Panc1 (cell line): ENCODE data around the gene TRPC4AP. TPM values are rescaled to one million over a fixed set of nuclear protein-coding genes. Genes with fewer than 3 reads are reported as not detected.
A peak's percentile ranks its signal among the peaks of the same experiment; 100 is the strongest.

ENCODE experiments used
- ATAC-seq: fragments of 200-7000 bp; cut with Tn5 transposase; 2 replicates; pipeline ENCODE4 v1.9.1; 2020; ENCODE audit warnings: mild to moderate bottlenecking, moderate library complexity
- BruUV-seq: library from RNA; stranded (reverse); fragments of 400-500 nt; replicated peaks from 2 replicates; lab custom pipeline; 2021; lab: Mats Ljungman, UMichigan
- CTCF ChIA-PET: fragments of 300-600 bp; sonication (Branson Sonifier 250); formaldehyde crosslinking; loops from one replicate; lab custom pipeline; 2022; ENCODE audit warnings: antibody characterized with exemption; lab: Charles Lee
- POLR2A ChIA-PET: fragments of 300-600 bp; sonication (Branson Sonifier 250); formaldehyde crosslinking; loops from one replicate; lab custom pipeline; 2022; ENCODE audit warnings: antibody characterized with exemption; lab: Charles Lee
- DNase-seq: peaks from one replicate; pipeline ENCODE4 v3.0.0-alpha.2; 2010; ENCODE audit warnings: low read depth, low spot score
- H3K27ac ChIP-seq: 2 replicates; pipeline ENCODE4 v1.5.1; 2011; ENCODE audit warnings: mild to moderate bottlenecking, low read length, inconsistent platforms
- H3K27me3 ChIP-seq: fragments of 200-500 bp; sonication (Bioruptor generic); 2 replicates; pipeline ENCODE4 v1.6.0; 2014; ENCODE audit warnings: low read length, inconsistent platforms; ENCODE audit not compliant: control insufficient read depth, insufficient read depth
- H3K36me3 ChIP-seq: fragments of 200-500 bp; sonication (Bioruptor generic); 2 replicates; pipeline ENCODE4 v1.5.1; 2014; ENCODE audit warnings: inconsistent platforms, mild to moderate bottlenecking, low read length, moderate library complexity; ENCODE audit not compliant: control insufficient read depth, insufficient read depth
- H3K4me1 ChIP-seq: 2 replicates; pipeline ENCODE4 v1.5.1; 2011; ENCODE audit warnings: inconsistent platforms, mild to moderate bottlenecking, low read length, moderate library complexity; ENCODE audit not compliant: control insufficient read depth, insufficient read depth
- H3K4me3 ChIP-seq, 2 experiments: 2 replicates each; pipeline ENCODE4 v1.5.1; 2011 to 2012; ENCODE audit warnings: low read depth in 2 of 2, low read length in 2 of 2, mild to moderate bottlenecking in 2 of 2, inconsistent platforms in 1 of 2, moderate library complexity in 1 of 2
- H3K9me3 ChIP-seq: fragments of 200-500 bp; sonication (Bioruptor generic); 2 replicates; pipeline ENCODE4 v1.5.1; 2014; ENCODE audit warnings: low read depth, mild to moderate bottlenecking, inconsistent platforms, low read length, moderate library complexity; ENCODE audit not compliant: control insufficient read depth, insufficient read depth
- POLR2AphosphoS5 ChIP-seq: IDR thresholded peaks from 2 replicates; pipeline ENCODE4 v1.6.1; 2012; ENCODE audit warnings: mild to moderate bottlenecking, low read depth, low read length, moderate library complexity
- SIN3A ChIP-seq: IDR thresholded peaks from 2 replicates; pipeline ENCODE4 v1.6.1; 2012; ENCODE audit warnings: low read depth, mild to moderate bottlenecking, low read length, moderate library complexity, borderline replicate concordance; ENCODE audit not compliant: insufficient read depth
- TCF7L2 ChIP-seq: IDR thresholded peaks from 2 replicates; pipeline ENCODE4 v1.6.1; 2011; ENCODE audit warnings: mild to moderate bottlenecking, low read depth, low read length, inconsistent platforms
- in situ Hi-C: cut with HindIII; loops from 2 replicates; pipeline ENCODE4 v1.10.0; 2016; ENCODE audit warnings: low sequenced_read_pairs, low pct_unique_long_range_greater_than_20kb
- intact Hi-C: fragments of 100-400 bp; cut with micrococcal nuclease; formaldehyde crosslinking; loops from one replicate; pipeline ENCODE4 v1.10.0; 2022; ENCODE audit not compliant: unreplicated experiment
- total RNA-seq: library from RNA; stranded (reverse); gene quantifications from one replicate; pipeline ENCODE4 v1.2.1, GENCODE V29; 2021; ENCODE audit not compliant: unreplicated experiment
- TF ChIP-seq, protein P1 (sequence below), 2 experiments: IDR thresholded peaks; 2 replicates each; pipeline ENCODE4 v1.6.1; 2011 to 2012; ENCODE audit warnings: low read depth in 2 of 2, control low read depth in 1 of 2, low read length in 1 of 2, mild to moderate bottlenecking in 1 of 2, moderate library complexity in 1 of 2; ENCODE audit not compliant: insufficient read depth in 1 of 2
- TF ChIP-seq, protein P2 (sequence below): fragments of 450-650 bp; IDR thresholded peaks from 2 replicates; pipeline ENCODE4 v1.5.1; 2017; ENCODE audit warnings: mild to moderate bottlenecking

Gene TRPC4AP
- total RNA-seq, 1 experiment from 2014 or later, result 48.4 TPM

GRCh38 chr20:35027301-35027700 lies 65.3 kb downstream of the TRPC4AP start:
- TF ChIP-seq, protein P1, sequence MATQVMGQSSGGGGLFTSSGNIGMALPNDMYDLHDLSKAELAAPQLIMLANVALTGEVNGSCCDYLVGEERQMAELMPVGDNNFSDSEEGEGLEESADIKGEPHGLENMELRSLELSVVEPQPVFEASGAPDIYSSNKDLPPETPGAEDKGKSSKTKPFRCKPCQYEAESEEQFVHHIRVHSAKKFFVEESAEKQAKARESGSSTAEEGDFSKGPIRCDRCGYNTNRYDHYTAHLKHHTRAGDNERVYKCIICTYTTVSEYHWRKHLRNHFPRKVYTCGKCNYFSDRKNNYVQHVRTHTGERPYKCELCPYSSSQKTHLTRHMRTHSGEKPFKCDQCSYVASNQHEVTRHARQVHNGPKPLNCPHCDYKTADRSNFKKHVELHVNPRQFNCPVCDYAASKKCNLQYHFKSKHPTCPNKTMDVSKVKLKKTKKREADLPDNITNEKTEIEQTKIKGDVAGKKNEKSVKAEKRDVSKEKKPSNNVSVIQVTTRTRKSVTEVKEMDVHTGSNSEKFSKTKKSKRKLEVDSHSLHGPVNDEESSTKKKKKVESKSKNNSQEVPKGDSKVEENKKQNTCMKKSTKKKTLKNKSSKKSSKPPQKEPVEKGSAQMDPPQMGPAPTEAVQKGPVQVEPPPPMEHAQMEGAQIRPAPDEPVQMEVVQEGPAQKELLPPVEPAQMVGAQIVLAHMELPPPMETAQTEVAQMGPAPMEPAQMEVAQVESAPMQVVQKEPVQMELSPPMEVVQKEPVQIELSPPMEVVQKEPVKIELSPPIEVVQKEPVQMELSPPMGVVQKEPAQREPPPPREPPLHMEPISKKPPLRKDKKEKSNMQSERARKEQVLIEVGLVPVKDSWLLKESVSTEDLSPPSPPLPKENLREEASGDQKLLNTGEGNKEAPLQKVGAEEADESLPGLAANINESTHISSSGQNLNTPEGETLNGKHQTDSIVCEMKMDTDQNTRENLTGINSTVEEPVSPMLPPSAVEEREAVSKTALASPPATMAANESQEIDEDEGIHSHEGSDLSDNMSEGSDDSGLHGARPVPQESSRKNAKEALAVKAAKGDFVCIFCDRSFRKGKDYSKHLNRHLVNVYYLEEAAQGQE (IDR thresholded peaks at IDR 0.05; ENCODE audit: insufficient read depth in 1 of 2, low read depth in 2 of 2, low read length in 1 of 2), result no peak
- no peak for TF ChIP-seq SIN3A
- TF ChIP-seq, protein P2, sequence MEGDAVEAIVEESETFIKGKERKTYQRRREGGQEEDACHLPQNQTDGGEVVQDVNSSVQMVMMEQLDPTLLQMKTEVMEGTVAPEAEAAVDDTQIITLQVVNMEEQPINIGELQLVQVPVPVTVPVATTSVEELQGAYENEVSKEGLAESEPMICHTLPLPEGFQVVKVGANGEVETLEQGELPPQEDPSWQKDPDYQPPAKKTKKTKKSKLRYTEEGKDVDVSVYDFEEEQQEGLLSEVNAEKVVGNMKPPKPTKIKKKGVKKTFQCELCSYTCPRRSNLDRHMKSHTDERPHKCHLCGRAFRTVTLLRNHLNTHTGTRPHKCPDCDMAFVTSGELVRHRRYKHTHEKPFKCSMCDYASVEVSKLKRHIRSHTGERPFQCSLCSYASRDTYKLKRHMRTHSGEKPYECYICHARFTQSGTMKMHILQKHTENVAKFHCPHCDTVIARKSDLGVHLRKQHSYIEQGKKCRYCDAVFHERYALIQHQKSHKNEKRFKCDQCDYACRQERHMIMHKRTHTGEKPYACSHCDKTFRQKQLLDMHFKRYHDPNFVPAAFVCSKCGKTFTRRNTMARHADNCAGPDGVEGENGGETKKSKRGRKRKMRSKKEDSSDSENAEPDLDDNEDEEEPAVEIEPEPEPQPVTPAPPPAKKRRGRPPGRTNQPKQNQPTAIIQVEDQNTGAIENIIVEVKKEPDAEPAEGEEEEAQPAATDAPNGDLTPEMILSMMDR, result no peak
- no peak for TF ChIP-seq POLR2AphosphoS5
- POLR2A ChIA-PET, result no interaction called here
- Histone ChIP-seq H3K9me3 (no peaks in the 10 kb centered on the region), H3K4me3 (no peak overlapping the region), H3K27me3 (no peaks in the 10 kb centered on the region), H3K36me3 (peaks cover 12% of the 10 kb centered on the region; the same call in 1 of the 2 replicates), H3K27ac (no peak overlapping the region), H3K4me1 (no peaks in the 10 kb centered on the region)
- intact Hi-C loops (no loop called here), in situ Hi-C loops (no loop called here)
- CTCF ChIA-PET, result no interaction called here
- DNase-seq (no peak), ATAC-seq (no peak)
- TSS peak; percentile 12 for BruUV-seq

- POLR2A ChIA-PET, result no interaction called here
- H3K9me3 ChIP-seq, result no peaks in the 10 kb centered on the region
- BruUV-seq, result no TSS peak
- DNase-seq (no peak), ATAC-seq (no peak)
- intact Hi-C loops, result no loop called here
- no peak overlapping the region for H3K27ac ChIP-seq
- in situ Hi-C loops, result no loop called here
- H3K4me3 ChIP-seq, result no peak overlapping the region
- peaks cover 6% of the 10 kb centered on the region; the same call in 1 of the 2 replicates for H3K36me3 ChIP-seq
- no peaks in the 10 kb centered on the region for H3K4me1 ChIP-seq
- TF ChIP-seq, protein P2, result no peak
- TF ChIP-seq SIN3A (no peak), POLR2AphosphoS5 (no peak), TCF7L2 (no peak)
- TF ChIP-seq, protein P1 (IDR thresholded peaks at IDR 0.05; ENCODE audit: insufficient read depth in 1 of 2, low read depth in 2 of 2, low read length in 1 of 2), result no peak
- CTCF ChIA-PET, result no interaction called here
- H3K27me3 ChIP-seq, result no peaks in the 10 kb centered on the region
These were observed 67.5 kb downstream of the TRPC4AP start for GRCh38 chr20:35025116-35025515.
